AG09309 (cell line): ENCODE results near the gene GFOD1.

Source experiments
- DNase-seq: peaks from one replicate; pipeline ENCODE4 v3.0.0-alpha.2; 2010; ENCODE audit warnings: low read depth
- H3K4me3 ChIP-seq: 2 replicates; pipeline ENCODE4 v1.5.1; 2011; ENCODE audit warnings: mild to moderate bottlenecking, low read depth, low read length, moderate library complexity; ENCODE audit not compliant: control insufficient read depth
- TF ChIP-seq, protein P1 (sequence below): IDR thresholded peaks from 2 replicates; pipeline ENCODE4 v1.5.1; 2011; ENCODE audit warnings: mild to moderate bottlenecking, low read depth, low read length, inconsistent platforms; ENCODE audit not compliant: insufficient read depth, control insufficient read depth; ENCODE audit errors: missing control alignments

GFOD1 gene

DNA sequence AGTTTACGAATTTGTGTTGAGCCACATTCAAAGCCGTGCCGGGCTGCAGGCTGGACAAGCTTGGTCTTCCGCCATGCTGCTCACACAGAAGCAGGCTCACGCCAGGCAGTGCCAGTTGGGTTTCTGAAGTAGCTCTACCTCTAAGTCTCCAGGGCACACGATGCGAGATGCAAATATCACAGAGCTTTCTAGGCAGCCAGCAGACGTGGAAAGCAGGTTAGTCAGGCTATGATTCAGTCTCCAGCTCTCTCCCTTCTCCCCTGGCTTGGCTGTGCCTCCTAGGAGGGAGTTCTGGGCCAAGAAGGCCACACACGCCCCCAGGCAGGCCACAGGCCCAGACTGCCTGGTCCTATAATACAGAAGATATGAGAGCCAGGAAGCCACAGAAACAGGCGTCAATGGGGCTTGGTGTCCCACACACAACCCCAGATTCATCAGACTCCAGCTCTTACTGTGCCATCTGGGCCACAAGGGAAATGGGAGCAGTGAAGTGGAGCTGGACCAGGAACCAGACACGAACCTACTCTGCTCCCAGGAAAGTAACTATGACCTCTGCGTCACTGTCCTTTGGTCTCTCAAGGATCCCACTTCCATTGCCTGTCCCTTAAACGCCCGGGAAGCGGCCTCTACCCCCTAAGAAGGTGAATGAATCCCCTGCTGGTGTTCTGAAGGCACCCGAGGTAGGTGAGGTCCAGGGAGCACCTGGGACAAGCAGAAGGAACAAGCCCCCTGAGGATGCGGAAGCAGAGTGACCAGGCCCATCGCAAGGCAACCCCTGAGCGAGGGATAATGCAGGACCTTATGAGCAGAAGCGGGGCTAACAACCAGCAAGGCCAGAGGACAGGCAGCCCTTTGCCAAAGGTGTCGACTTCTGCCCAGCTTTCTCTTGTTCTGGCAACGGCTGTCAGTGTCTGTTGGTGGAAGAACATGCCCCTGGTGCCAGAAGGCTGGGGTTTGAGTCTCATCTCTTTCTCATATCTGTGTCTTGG, 61.2 kb downstream of the GFOD1 start:
- TF ChIP-seq, protein P1, sequence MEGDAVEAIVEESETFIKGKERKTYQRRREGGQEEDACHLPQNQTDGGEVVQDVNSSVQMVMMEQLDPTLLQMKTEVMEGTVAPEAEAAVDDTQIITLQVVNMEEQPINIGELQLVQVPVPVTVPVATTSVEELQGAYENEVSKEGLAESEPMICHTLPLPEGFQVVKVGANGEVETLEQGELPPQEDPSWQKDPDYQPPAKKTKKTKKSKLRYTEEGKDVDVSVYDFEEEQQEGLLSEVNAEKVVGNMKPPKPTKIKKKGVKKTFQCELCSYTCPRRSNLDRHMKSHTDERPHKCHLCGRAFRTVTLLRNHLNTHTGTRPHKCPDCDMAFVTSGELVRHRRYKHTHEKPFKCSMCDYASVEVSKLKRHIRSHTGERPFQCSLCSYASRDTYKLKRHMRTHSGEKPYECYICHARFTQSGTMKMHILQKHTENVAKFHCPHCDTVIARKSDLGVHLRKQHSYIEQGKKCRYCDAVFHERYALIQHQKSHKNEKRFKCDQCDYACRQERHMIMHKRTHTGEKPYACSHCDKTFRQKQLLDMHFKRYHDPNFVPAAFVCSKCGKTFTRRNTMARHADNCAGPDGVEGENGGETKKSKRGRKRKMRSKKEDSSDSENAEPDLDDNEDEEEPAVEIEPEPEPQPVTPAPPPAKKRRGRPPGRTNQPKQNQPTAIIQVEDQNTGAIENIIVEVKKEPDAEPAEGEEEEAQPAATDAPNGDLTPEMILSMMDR = no peak
- no peak overlapping the region for H3K4me3 ChIP-seq
- peak; percentile 16 for DNase-seq

DNA sequence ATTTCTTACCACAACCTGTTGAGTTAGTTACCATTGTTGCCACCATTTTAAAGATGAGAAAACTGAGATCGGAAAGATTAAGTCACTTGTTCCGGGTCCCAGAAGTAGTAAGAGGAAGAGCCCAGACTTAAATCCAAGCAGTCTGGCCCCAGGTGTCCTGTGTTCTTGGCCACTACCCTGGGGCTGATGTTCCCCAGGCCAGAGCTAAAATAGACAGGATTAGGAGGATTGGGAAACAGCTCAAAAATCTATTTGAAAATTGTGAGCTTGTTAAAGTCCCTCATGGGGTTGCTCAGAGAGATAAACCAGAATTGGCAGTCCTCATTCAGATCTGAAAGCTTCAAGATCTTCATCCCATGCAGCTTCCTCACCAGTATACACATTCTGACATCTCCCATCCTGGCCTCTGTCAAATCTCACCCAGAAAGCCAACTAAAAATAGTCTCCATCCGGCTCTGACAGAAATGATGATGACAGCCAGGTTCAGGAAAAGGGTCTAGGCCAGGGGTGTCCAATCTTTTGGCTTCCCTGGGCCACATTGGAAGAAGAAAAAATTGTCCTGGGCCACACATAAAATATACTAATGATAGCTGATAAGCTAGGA, 62.0 kb downstream of the GFOD1 start:
- no peak overlapping the region for H3K4me3 ChIP-seq
- TF ChIP-seq, protein P1 = no peak
- DNase-seq = no peak

DNA sequence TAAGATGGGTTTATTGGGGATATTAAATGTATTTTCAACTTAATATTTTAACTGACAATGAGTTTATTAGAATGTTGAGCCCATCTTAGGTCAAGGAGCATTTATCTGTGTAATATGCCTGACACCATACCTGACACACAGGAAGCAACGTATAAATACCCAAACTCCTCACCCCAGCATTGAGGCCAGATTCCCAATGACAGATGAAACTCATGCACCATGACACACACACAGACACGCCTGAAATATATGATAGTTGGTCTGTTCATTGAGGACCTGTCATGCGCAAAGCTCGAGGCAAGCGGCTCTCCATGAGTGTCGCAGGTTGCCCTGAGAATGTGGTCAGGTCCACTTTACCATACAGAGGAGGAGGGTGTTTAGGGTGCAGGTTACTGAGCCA, 64.1 kb downstream of the GFOD1 start:
- DNase-seq = no peak
- TF ChIP-seq, protein P1 = no peak
- H3K4me3 ChIP-seq = no peak overlapping the region

GRCh38 chr6:13422681-13423221, 64.6 kb downstream of the GFOD1 start:
- TF ChIP-seq, protein P1 = no peak
- no peak overlapping the region for H3K4me3 ChIP-seq
- DNase-seq = no peak

DNA sequence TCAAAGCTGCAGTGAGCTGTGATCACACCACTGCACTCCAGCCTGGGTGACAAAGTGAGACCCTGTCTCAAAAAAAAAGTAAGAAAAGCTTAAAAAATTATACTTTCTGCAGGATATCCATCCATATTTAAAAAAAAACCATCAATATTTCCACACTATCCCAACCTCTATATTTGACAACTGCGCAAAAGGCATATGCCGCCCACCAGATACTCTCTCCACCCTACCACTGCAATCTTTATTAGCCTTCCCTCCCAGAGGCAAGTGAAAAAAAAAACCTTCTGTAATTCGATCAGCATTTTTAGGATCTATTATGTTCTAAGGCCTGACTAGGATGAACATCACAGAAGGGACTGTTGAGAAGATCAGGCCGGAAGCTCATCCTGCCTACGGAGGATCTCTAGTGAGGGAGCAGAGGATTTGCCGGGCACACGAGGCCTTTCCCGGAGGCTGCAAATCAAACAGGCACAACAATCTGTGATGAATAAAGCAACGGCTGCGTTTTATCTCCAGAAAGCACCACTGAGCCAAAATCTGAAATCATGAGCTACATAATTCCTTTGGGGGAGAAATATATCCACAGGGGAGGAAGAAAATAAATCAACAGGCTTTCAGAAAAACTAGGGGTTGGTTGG, 65.9 kb downstream of the GFOD1 start:
- no peak overlapping the region for H3K4me3 ChIP-seq
- TF ChIP-seq, protein P1 = no peak
- DNase-seq = no peak

DNA sequence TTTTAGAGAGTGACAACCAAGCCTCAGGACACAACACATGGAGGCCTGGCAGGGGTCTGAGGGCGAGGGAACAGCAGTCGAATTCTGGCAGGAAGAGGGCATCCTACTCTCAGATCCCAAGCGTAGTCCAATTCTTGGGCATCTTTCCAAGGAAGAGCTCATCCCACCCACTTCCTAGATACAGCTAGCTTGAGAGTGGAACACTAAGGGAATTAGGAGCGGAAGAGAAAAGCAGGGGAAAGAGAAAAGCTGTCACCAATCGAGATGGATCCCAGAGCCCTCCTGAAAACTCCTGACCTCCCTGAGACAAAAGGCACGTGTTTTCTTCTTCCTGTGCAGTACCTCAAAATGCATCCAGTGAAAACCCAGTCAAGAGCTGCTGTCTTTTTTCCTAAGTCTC, 67.1 kb downstream of the GFOD1 start:
- TF ChIP-seq, protein P1 = no peak
- no peak overlapping the region for H3K4me3 ChIP-seq
- no peak for DNase-seq
